HG02970 (cell line): ENCODE measurements around the gene IFT57.
"Not testable (repeated sequence)": the region's sequence is repeated elsewhere in the genome, so short reads cannot be mapped to it uniquely, and the experiment has no call there.

Experiments
- ATAC-seq: cut with Tn5 transposase; IDR thresholded peaks from one replicate; pipeline ENCODE4 v1.9.1; 2021; ENCODE audit warnings: mild to moderate bottlenecking, moderate library complexity, moderate number of reproducible peaks; ENCODE audit not compliant: unreplicated experiment, low FRiP score

IFT57 gene

GRCh38 chr3:108171106-108171505, 51.1 kb downstream of the IFT57 start:
- ATAC-seq: no peak

DNA sequence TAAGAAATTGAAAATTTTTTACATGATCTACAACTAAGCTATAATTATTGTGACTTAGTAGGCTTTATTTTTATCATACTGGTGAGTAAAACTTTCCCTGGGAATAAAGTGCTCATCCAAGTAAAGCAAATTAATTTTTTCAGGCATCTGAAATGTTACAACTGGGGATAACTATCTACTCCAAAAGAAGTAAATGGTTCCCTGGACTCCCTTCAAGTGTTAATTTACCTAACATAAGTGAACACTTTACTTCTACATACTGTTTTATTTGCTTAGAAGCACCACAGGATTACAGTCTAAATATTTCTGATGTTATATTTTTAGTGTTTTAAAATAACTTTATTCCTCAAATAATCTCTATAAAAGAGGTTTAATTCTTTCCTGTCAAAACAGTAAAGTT, 57.8 kb downstream of the IFT57 start:
- no peak for ATAC-seq

- no peak for ATAC-seq
These were observed 62.4 kb downstream of the IFT57 start for GRCh38 chr3:108159865-108160264.

DNA sequence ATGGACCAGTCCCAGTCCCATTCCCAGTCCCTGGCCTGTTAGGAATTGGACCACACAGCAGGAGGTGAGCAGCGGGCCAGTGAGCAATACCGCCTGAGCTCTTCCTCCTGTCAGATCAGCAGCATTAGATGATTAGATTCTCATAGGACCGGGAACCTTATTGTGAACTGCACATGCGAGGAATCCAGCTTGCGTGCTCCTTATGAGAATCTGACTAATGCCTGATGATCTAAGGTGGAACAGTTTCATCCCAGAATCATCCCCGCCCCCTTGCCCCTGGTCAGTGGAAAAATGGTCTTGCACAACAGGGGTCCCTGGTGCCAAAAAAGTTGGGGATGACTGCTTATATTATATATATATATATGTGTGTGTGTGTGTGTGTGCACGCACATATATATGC, 63.1 kb downstream of the IFT57 start:
- no peak for ATAC-seq

- ATAC-seq: no peak
These were observed 64.0 kb downstream of the IFT57 start for GRCh38 chr3:108158251-108158650.

DNA sequence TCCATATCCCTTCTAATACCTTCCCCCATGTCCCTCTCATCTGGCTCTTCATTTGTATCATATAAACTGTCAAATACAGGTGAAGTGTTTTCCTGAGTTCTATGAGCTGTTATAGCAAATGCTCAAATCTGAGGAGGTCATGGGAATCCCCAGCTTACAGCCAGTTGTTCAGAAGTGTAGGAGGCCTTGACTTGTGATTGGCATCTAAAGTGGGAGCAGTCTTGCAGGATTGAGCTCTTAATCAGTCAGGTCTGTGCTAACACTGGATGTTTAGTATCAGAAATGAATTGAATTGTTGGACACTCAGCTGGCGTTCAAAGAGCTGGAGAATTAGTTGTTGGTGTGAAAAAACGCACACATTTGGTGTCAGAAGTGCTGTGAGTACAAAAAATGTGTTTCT, 65.0 kb downstream of the IFT57 start:
- no peak for ATAC-seq

- ATAC-seq: no peak
These were observed 65.8 kb downstream of the IFT57 start for GRCh38 chr3:108156312-108156853.

DNA sequence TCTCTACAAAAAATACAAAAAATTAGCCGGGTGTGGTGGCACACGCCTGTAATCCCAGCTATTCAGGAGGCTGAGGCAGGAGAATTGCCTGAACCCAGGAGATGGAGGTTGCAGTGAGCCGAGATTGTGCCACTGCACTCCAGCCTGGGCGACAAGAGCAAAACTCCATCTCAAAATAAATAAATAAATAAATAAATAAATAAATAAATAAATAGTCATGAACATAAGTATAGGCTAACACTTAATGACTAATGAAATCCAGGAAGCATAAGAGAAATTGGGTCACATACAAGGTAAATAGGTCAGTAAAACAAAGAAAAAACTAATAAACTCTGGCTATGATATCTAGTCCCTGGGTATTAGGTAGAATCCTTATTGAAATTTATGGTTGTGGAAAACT, 66.6 kb downstream of the IFT57 start:
- ATAC-seq: not testable (repeated sequence)

DNA sequence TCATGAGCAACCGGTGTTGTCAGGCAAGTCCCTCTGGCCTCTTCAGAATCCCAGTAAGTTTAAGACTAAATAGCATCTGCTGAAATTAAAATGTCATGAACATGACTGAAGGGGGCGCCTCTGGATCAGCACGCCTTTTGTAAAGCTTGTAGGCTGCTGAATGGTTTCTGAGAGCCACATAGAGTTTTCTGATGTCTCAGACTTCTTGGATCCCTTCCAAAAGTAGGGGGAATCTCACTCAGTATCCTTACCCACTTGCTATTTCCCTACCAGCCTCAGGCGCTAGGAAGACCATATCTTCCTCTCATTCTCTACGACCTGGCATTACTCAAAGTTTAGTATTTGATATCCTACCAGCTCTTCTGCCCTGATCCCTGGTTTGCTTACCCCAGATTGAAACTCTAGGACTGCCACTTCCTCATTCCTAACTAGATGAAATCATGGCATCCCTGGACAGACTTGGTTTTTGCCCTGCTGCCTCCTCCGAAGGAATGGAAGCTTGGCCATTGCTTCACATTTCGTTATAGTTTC, 68.7 kb downstream of the IFT57 start:
- no peak for ATAC-seq

DNA sequence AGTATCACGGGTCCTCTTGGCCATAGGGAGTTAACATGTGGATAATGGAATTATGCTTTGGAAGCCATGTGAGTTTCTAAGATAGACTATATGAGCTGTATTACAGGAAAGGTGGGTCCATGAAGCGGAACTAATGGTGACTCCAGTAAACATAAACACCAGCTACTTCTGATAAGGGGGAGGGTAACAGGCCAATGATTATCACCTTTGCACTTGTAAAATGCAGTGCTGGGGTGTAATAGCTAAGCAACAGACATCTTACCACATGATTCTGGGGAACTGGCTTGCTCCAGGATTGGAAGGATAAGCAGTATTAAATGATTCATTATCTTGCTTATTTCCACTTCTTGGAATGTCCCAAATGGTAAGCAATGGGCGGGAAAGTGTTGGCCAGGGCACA, 70.0 kb downstream of the IFT57 start:
- ATAC-seq: no peak

- no peak for ATAC-seq
These were observed 72.0 kb downstream of the IFT57 start for GRCh38 chr3:108150200-108150599.

DNA sequence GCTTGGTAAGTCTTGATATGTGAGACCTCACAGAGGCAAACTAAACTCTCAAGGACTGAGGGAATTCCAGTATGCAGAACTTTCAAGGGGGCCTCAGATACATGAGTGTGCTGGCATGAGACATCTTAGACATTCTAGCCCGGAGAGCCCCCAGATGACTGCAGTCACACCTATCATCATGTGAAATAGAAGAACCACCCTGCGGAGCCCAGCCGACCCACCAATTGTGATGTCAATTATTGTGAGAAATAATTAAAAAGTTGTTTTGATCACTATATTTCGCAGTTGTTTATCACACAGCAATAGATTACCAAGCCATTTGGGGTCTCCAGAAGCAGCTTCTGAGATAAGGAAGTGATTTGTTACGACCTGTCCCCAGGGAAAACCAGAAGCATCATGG, 76.1 kb downstream of the IFT57 start:
- no peak for ATAC-seq

GRCh38 chr3:108145578-108145977, 76.6 kb downstream of the IFT57 start:
- ATAC-seq: no peak

GRCh38 chr3:108137460-108137814, 84.8 kb downstream of the IFT57 start:
- no peak for ATAC-seq

DNA sequence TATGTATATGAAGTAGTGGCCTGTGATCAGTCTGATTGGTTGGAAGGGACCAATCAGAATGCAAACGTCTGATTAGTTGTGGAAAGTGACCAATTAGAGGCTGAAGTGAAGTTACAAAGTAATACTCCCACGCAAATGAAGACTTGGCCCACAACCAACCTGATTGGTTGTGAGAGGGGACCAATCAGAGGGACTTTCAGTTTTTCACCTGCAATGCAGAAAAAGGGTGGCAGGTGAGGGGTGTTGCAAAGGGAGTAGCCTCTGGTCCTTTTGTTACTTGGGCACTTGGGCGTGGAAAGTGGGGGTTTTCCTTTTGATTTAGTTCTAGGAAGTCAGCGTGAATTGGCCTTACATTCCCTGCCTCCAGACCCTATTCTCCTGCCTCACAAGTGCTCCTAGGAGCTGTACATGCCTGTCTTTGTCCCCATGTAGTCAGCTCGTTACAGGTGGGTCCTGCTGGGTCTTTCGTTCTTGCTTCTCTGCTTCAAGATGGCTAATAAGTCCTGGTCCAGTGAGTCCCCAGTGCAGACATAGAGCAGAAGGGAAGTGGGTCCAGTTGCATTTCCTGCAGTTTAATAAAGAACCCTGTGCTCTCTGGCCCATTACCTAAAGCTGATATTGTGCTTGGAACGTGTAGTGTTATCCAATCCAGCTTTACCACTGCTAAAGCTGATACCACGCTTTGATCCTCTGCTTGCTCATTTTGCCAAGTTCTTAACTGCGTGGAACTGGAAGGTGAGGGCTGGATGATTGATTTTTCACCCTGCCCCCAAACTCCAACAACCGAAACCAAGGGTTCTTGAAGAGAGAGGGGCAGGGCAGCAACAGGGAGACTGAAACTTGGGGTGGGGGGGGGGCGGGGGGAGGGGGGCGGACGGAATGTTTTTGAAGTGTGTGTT, 85.4 kb downstream of the IFT57 start:
- no peak for ATAC-seq

DNA sequence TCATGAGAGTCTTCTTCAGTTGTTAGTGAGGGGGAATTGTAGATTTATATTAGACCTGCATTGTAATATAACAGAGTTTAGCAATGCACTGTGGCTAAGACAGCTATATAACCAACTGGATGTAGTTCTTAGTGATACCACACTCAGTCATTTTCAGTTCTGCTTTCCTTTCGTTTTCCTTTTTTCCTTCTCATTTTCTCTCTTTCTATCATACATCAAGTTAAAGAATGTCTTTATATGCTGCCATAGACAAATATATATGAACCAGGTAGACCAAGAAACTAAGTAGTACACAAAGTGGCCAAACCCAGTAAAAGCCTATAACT, 87.7 kb downstream of the IFT57 start:
- no peak for ATAC-seq

GRCh38 chr3:108133858-108134554, 88.2 kb downstream of the IFT57 start:
- ATAC-seq: no peak

- no peak for ATAC-seq
These were observed 89.2 kb downstream of the IFT57 start for GRCh38 chr3:108133048-108133369.

DNA sequence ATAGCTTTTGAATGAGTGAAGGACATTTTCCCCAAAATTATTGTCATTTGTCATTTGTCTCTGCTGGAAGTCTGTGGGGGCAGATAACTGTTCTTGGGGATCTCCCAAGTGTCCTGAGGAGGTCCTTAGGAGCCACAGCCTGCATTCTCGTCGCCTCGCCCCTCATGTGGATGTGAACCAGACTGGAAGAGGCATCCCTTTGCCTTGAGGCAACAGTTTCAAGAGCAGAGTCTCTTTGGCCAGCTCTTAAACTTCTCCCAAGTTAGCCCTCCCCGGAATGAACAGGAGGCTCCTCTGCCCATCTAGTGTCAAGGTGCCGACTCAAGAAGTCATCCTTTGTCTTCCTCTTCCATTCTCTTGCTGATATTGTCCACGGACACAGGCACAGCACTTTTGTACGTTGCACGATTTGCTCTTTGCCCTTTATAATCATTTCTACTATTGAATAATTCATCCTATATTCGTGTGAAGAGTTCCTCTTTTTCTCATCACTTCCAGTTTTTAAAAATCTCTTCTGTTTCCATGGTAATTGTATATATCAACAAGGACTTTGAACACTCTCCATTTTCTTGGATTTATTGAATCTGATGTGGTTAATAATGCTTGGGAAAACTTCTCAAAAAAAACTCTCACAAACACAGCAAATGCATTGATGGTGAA, 90.6 kb downstream of the IFT57 start:
- ATAC-seq: no peak

GRCh38 chr3:108130701-108131474, 91.3 kb downstream of the IFT57 start:
- no peak for ATAC-seq
